ENCODE data around the gene AKT2. TPM values are rescaled to one million over a fixed set of nuclear protein-coding genes. Genes with fewer than 3 reads are reported as not detected.

AKT2 gene
- total RNA-seq, 1 donor from 2014 or later: 91.2 TPM

DNA sequence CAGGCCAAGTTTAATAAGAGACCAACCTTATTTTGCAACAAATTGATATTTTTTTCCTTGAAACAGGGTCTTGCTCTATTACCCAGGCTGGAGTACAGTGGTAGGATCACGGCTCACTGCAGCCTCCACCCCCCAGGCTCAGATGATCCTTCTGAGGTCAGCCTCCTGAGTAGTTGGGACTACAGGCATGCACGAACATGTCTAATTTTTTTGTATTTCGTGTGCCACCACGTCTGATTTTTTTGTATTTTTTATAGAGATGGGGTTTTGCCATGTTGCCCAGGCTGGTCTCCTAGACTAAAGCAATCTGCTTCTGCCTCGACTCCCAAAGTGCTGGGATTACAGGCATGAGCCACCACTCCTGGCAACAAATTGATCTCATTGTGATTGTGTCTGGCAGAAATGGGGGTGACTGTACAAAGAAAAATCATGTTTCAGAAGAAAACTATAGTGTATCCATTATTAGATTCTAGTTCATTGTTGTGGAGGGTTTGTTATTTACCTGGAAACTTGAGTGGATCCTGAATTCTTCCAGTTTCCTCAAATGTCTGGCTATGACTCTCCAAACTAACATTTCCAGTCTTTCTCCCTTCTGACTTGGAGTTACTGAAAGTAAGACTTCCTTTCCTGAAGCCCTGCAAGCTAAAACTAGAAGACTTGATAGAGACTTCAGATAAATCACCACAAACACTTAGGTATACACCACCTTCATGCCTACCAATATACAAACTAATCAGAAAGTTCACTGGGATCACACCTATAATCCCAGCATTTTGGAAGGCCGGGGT, 17.3 kb upstream of the AKT2 start:
- DNase-seq (ENCODE audit: low read depth): no peak

DNA sequence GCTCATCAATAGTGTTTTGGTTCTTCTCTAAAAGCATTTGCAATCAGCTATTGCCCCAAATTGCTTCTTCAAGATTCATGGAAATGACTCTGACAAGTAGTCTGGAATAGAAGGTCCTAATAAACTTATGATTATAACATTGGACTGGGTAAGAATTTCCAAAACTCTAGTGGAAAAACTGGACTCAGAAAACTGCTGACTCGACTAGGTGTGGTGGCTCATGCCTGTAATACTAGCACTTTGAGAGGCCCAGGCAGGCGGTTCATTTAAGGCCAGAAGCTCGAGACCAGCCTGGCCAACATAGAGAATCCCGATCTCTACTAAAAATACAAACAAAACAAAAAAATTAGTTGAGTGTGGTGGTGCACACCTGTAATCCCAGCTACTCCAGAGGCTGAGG, 15.5 kb upstream of the AKT2 start:
- no peak for DNase-seq (ENCODE audit: low read depth)

DNA sequence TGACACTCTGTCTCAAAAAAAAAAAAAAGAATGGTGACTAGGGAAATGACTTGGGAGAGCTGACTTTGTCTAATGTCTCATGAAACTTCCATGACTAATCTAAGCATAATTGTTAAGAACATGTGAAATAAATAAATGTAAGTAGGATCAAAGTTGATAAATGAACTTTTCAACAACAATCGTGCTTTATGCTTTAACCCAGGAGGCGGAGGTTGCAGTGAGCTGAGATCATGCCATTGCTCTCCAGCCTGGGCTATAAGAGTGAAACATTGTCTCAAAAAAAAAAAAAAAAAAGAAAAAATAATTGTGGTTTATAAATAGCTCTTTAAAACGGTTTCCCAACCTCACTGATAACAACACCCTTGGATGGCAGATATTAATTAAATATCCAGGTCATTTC, 12.9 kb upstream of the AKT2 start:
- DNase-seq (ENCODE audit: low read depth): no peak

DNA sequence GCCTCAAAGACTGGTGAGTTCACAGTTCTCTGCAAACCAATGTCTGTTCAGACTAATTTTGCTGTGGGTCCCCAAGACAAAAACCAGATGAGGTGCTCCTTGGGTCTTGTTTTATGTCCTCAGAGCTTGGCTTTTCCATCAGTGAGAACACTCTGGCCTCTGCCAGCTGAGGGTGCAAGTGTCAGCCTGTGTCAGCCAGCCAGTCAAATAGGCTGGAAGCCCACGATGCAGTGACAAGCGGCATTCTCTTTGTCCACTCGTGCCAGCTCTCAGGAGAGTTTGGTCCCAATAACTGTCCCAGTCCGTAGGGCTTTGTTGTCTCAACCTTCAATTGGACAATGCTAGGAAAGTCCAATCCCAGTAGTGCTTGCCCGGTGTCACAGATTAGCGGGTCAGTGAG, 9.4 kb upstream of the AKT2 start:
- no peak for DNase-seq (ENCODE audit: low read depth)

DNA sequence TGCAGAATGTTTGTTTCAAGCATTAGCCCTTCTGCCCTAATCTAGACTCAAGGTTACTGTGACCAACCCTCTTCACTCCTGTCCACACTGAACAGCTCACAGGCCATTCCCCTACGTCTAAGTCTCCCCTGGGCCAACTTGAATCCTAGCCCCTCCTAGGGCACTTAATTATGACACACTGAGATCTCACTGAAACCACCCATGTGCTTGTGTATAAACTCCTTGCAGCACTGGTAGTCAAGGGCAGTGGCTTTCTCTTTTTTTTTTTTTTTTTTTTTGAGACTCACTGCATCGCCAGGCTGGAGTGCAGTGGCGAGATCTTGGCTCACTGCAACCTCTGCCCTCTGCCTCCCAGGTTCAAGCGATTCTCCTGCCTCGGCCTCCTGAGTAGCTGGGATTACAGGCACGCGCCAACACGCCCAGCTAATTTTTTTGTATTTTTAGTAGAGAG, 1.9 kb upstream of the AKT2 start:
- DNase-seq (ENCODE audit: low read depth): no peak

DNA sequence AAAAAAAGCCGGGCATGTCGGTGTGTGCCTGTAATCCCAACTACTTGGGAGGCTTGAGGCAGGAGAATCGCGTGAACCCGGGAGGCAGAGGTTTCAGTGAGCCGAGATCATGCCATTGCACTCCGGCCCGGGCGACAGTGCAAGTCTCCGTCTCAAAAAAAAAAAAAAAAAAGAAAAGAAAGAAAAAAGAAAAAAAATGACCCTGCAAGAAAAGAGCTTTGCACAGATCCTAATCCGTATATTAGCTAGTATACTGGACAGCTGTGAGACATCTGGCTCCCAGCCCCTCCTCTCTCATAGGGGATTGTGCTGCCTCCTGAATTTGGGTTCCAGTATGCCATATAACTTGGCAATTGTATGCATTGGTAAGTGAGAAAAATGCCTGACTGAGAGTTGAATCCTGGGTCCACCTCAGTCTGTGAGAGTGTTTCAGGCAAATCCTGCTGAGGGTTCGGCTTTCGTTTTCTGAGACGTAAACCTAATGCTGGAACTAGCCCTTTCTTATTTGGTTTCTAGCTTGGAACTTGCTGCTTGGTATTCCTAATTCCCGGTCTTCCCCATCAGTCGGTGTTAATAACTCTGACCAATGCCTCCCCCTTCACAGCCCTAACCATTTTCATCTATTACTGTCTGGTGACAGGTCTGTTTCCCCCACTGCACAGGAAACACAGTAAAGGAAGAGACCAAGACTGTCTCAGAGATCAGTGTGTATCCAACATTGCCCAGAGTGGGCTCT, 1.3 kb upstream of the AKT2 start:
- DNase-seq (ENCODE audit: low read depth): no peak

DNA sequence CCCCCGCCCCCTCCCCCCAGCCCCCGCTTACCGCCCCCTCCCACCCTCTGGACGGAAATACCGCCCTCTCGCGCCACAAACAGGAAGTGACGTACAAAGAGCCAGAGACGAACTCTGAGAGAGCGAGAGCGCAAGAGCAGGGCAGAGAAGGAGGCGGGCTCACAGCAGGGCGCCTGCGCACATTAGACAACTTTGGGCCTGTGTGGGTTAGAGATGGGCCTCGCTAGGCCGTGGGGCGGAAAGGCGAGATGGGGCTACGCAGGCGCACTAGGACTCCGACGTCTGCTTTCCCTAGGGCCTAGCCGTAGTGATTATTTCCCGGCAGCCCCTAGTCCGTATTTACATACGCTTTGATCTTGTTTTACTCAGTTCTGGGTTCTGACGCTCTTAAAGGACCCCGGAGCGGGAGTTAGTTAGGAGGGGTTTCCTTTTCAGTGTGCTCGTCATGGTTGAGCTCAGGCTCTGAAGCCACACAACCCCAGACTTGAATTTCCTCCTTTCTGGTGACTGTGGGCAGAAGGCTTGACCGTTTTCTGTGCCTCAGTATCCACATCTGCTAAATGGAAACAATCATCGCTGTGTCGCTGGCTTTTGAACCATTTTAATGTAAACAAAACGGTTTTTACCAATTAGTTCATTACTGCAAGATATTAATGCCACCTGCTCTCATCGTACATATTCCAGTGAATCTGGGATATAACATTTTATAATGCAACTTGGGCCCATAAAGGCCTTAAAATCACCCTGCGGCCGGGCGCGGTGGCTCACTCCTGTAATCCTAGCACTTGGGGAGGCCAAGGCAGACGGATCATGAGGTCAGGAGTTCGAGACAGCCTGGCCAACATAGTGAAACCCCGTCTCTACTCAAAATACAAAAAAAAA, 449 bp upstream of the AKT2 start:
- peak; percentile 100 for DNase-seq (ENCODE audit: low read depth)

DNA sequence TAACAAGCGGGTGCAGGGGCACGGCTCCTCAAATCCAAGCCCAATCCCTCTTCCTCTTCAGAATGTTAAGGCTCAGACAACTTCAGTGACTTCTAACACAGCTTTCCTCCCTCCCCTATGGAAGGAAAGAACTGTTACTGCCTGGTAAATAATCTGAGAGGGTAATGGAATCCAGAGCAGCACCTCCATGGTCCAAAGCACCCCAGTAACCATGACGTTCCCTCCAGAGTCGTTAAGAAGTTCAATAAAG, 969 bp downstream of the AKT2 start:
- no peak for DNase-seq (ENCODE audit: low read depth)

DNA sequence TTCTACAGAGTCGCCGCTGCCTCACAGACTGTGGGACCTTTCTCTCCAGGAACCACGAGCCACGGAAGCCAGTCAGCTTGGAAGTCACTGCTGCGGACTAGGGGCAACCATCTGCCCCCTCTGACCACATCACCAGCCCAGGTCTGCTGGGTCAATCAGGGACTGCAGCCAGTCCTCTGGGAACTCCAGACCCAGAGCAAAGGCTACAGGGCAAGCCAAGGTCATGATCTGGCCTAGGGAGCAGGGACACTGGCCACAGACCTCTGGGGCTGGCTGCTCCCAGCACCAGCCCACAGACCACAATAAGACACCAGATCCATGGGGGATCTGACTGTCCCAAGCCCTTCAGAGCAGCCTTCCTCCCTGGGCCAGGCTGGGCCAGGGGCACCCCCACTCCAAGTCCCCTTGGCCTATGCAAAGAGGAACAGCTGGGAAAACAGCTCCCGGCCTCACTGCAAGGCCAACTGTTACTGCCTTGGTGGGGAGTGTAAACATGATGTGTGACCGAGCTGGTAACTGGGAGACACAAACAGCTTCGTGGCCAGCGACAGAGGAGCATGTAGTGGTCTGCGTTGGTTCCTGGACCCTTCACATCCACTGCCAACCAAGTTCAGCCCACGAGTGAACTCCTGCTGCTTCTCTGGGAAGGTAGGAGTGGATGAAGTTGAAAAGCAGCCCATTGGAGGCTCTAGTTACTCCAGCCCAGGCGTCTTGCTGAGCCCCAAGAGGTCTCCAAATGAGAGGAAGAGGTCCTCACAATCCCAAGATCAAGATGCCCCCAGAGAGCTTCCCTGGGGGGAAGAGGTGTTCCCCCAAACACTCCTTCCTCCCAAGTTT, 1.5 kb downstream of the AKT2 start:
- peak; percentile 95 for DNase-seq (ENCODE audit: low read depth)

DNA sequence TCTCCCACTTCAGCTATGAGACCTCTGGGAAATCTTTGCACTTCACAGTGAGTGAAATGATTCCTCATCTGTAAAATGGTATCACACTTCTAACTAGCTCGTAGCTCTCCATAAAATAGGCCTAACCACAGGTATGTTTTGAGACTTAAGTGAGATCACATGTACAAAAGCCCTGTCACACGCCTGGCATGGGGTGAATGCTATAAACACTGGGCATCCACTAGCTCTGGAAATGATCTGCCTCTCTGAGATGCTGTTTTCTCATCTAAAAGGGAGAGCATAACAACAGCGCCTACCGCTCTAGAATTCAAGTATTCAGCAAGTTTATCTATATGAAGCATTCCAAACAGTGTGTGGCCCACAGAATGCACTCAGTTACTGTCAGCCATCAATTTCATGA, 2.2 kb downstream of the AKT2 start:
- peak; percentile 28 for DNase-seq (ENCODE audit: low read depth)

DNA sequence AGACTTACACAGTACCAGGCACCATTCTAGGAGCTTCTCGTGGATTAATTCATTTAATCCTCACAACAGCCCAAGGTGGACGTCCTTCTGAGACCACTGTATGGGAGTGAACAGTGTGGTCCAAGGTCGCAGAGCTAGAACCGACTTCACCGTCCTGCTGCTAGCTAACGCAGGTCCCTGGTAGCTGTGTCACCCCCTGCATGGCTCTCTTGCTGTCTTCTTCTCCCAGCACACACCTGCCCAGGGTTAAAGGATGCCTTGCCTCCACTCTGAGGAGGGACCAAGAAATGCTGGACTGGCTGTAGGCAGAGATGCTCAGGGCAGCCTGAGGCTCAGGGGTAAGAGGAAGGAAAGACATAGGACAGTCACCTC, 3.0 kb downstream of the AKT2 start:
- DNase-seq (ENCODE audit: low read depth): no peak

DNA sequence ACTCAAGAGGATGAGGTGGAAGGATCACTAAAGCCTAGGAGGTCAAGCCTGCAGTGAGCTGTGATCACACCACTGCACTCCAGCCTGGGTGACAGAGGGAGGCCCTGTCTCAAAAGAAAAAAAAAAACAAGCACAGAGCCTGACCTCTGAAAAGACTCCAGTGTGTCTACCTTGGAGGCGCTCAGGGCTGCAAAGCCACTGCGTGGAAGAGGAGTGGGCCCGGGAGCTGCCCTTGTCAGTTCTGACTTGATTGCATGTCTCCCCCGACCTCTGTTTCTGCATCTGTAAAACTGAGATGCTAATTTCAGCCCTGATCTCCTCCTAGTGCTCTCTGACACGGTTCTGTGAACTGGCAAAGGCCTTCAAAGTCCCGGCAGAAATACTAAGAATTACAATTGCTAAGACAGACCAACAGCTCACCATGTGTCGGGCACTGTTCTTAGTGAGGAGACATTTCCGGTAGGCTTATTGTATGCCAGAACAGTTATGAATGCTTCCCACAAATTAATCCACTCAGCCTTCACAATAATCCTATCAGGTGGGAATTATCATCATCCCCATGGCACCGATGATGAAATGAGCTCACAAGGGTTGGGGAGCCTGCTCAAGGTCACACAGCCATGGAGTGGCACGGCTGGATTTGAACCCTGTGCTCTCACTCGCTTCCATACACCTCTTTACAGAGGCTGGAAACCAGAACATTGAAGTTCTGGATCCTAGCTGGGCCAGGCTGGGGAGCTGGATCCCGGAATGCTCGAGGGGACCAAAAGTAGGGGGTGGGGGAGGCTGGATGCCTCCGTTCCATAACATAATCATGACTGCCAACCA, 3.5 kb downstream of the AKT2 start:
- DNase-seq (ENCODE audit: low read depth): no peak

DNA sequence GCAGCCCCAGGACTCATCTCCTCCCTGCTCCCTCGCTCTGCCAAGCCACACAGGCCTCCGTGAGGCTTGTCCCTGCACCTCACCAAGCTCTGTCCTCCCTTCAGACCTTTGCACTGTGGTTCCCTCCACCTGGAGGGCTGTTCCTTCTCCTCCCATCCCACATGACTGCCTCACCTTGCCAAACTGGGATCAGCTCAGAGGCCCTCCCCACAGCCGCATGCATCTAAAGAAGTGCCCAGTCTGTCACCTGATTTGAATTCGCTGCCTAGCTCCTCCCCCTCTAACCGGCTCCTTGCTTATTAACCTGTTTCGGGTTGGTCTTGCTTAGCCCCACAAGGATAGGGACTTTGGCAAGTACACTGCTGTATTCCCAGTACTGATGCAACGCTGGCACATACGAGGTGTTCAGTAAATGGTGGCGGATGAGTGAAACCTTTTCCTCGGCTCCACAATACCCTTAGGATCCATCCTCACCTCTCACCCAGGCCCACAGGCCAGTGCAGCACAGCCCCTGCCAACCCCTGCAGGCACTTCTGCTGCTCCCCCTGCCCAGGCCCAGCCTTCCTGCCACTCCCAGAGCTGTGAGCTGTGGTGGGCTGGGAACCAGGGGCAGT, 4.4 kb downstream of the AKT2 start:
- no peak for DNase-seq (ENCODE audit: low read depth)

DNA sequence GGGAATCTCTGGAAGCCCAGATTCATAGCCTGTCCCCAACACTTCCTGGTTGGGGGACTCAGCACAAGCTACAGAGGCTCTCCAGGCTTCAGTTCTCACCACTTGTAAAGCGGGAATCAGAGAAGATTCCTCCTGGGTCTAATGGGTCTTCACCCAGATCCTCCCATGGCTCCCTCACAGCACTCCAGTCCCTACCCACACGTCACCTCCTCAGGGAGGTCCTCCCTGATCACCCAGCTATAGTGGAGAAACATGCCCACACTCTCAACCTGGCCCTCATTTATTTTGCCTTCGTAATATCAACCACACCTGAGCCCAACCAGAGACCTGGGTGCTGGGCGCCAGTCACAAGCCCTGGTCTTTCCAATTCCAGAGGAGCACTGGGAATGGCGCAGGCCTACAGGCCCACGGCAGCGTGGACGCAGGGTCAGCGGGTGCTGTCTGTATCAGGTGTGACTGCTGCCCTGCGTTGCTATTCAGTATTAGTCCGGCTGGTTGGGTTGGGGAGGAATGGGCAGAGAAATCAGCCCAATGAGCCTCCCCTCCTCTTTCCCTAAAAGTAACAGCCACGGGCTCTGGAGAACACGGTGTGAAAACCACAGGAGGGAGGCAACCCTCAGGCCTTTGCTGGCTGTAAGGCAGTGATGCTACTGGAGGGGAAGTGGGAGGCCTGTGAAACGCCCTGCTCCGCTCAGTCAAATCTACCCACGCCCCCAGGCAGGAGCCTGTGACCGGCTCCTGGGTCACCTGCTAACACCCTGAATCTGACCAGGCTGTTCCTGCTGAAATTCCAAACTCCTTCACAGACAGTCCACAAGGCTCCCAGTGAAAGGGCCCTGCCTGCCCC, 5.2 kb downstream of the AKT2 start:
- no peak for DNase-seq (ENCODE audit: low read depth)

DNA sequence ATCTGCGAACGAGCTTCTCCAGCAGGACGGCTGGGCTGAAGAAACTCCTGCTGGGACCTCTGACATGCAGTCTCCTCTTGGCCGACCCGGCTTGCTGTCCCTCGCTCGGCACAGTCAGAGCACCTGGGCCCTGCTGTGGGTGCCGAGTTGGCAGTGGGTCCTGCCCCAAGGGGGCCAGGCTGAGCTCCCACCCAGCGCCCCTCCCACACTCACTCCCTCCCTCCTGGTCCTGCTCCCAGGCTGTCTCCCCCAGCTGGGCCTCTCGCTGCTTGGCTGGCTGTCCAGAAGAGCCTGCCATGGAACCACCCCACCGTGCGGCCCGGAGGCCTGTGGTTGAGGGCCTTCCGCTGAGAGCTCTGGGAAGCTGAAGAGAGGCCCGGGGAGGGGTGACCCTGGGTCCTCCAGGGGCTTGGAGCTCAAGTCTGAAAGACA, 6.0 kb downstream of the AKT2 start:
- DNase-seq (ENCODE audit: low read depth): no peak

DNA sequence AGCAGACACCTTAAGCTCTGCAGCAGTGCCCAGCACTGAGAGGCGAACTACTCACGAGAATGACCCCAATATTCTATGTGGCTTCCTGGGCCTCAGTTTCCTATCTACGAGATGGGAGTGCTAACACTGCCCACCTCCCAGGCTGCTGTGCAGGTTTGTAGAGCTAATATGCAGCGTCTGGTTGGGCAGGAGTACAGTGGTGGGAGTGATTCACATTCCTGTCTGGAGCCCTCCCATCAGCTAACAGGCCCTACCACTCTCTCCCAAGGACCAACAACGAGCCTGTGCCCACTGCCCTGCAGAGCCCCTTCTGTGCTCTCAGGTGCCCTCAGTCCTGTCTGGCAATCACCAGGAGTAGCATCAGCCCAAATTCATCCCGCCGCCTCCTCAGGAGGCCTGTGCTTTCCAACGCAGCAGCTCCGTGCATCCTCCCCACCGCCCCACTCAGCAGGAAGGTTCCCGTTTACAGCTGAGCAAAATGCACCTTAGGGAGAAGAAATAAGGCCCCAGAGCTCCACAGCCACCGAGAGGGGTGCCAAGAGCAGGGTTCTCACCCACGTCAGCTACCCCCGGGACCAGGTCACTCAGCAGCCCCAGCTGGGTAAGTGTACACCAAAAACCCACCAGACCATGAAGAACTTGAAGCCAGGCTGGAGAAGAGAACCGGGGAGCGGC, 6.6 kb downstream of the AKT2 start:
- DNase-seq (ENCODE audit: low read depth): no peak

DNA sequence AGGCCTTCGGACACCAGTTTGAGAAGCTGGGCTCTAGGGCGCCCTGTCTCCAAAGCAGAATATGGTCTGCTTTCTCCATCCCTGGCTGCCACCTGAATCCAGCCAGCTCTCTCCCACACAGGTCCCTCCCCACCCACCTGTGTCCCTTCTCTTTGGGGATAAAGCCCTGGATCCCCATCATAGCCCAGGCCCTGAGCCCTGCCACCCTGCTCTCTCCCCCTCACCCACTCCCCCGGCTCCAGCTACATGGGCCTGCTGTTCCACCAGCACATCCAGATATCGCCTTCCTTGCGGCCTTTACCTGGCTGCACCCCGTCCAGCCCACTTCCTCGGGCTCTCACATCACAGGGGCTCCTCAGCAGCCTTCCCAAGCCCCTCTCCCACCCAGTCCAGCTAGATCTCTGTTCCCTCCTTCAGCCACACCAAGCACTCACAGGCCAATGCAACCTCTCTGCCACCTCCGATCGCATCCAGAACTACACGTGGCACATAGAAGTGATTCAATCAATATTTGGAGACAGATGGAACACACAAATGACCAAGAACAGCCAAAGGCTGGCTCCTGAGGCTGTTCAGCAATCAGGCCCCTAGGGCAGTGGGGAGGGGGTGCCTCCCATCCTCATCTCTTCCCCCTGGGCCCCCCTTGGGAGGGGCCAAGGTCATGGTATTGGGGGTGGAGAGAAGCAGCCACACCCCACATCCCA, 7.6 kb downstream of the AKT2 start:
- DNase-seq (ENCODE audit: low read depth): no peak

Data from myocyte (in vitro differentiated cells).